ENCODE data around the gene THSD4.

- TF ChIP-seq CTCF (IDR thresholded peaks at IDR 0.05; ENCODE audit: low read depth, low read length, poor library complexity, severe bottlenecking) (no peak), EZH2phosphoT487 (IDR thresholded peaks at IDR 0.05; ENCODE audit: borderline replicate concordance, low read length) (no peak)
Measured at GRCh38 chr15:71683411-71684274, 568.4 kb downstream of the THSD4 start.
